Fibroblast of skin of left quadriceps (primary cell): Measurements from ENCODE around the gene PANK3.
"Not testable (repeated sequence)": the region's sequence is repeated elsewhere in the genome, so short reads cannot be mapped to it uniquely, and the experiment has no call there.

Experiments
- DNase-seq, 2 experiments: peaks; one replicate each; pipeline ENCODE4 v3.0.0-alpha.2; 2013; ENCODE audit warnings: low read depth in 2 of 2

Gene PANK3

DNA sequence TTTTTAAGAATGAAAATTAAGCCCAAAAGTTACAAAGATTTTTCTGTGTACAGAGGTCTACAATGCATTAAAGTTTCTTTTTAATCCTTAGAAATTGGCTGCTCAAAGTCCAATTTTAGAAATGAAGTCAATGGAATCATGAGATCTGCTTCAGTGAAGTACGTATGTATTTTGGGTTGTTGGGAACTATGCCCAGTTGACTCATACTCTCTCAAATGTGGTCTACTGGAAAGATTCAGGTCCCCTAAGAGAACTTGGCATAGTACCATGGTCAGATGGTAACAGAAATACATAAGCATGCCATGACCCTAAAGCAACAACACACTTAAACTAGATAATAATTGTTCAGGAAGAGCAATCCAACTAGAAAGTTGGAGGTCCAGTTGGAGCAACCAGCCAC lies 27.0 kb downstream of the PANK3 start:
- DNase-seq, result peak; percentile 79 to 82

DNA sequence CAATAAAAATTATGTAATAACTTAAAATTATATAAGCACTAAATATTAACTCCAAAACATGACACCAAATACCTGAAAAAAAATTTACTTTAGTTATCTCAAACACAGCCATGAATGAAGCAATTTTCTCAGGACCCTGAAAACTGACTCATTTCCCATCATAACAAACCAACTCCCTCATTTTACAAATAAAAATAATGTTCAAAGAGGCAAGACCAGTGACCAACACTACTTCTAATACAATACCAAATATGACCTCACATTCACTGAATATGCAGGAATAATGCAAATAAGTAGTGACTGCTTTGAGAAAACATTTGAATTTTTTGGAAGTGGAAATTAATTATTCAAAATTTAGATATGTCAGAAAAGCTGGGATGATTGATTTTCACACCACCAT lies 28.5 kb downstream of the PANK3 start:
- DNase-seq, result no peak

DNA sequence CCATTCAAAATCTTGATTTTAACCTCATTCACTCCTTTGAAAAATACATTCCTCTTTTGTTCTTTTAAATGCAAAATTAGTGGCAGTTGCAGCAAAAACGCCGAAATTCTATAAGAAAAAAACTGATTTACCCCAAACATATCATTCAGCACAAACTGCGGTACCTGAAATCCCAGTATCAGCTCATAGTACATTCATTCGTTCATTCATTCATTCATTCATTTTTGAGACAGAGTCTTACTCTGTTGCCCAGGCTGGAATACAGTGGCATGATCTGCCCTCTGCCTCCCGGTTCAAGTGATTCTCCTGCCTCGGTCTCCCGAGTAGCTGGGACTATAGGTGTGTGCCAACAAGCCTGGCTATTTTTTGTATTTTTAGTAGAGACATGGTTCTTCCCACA lies 29.6 kb downstream of the PANK3 start:
- no peak for DNase-seq

DNA sequence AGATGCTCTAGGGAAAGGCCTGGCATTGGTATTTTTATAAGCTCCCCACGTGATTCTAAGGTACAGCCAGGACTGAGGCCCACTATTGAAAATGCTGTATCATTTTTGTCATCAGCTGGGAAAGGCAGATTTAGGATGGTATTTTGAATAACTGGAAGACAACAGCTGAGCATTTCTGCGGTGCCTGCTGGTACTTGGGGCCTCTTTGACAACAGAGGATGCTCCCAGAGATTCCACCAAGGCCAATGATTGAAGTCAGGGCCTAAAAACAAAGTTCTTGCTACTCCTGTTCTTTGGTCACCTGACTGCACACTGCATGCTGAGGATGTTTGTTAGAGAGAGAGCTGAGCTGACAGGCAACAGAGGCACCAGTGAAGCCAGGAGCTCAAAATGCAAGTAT lies 42.0 kb downstream of the PANK3 start:
- no peak for DNase-seq

DNA sequence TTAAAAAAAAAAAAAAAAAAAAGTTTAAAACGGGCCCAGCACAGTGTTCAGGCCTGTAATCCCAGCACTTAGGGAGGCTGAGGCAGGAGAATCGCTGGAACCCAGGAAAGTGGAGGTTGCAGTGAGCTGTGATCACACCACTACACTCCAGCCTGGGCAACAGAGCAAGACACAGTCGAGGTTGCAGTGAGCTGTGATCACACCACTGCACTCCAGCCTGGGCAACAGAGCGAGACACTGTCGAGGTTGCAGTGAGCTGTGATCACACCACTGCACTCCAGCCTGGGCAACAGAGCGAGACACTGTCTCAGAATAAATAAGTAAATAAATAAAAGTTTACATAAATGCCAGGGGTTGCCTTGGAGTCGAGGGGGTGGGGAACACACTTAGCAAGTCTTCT lies 44.8 kb downstream of the PANK3 start:
- not testable (repeated sequence) for DNase-seq

DNA sequence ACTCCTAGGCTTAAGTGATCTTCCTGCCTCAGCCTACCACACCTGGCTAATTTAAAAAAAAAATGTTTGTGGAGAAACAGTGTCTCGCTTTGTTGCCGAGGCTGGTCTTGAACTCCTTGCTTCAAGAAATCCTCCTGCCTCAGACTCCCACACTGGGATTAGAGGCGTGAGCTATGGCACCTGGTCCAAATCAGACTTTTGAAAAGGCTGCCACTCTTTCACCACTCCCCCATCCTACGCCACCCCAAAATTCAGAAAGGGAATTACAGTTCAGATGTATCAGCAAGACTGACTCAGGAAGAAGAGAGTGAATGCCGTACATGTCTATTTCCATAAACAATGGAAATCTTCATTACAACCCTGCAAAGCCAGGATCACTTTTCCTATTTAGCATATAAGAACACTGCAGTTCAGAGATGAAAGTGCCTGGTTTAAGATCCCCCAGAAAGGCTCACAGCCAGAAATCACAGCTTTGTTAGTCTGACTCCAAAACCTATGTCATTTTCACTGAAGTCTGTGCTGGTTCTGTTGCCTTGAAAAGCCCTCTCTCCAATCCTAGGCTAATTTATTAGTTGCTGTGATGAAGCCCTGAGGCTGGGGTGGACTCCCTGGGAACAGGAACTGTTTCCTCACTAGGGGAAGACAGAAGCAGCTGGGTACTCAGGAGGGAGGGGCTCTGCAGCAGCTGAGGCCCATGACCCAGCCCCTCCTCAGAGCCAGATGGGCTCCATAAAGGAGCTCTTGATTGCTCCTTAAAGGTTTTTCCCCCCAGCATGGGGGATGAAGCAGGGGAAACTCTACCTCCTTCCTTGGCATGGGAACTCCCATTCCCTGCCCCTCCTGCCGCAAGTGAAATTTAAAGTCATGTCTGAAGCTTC lies 46.9 kb downstream of the PANK3 start:
- DNase-seq, result no peak

DNA sequence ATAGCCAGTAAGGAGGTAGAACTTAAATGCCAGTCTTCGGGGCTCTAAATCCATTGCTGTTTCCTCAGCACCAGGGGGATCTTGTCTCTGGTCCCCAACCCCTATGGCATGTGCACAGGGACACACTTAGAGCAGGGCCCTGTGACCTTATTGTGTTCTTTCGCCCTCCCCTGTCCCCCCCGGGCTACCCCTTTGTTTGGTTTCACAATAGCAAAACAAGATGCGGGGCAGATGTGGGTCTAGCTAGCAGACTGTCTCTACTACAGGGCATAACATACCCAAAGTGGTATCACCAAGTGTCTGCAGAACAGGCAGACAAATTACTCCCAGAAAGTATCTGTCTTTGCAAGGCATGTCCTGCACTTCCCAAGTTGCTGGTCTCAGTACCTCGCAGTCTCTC lies 48.0 kb downstream of the PANK3 start:
- DNase-seq, result no peak

DNA sequence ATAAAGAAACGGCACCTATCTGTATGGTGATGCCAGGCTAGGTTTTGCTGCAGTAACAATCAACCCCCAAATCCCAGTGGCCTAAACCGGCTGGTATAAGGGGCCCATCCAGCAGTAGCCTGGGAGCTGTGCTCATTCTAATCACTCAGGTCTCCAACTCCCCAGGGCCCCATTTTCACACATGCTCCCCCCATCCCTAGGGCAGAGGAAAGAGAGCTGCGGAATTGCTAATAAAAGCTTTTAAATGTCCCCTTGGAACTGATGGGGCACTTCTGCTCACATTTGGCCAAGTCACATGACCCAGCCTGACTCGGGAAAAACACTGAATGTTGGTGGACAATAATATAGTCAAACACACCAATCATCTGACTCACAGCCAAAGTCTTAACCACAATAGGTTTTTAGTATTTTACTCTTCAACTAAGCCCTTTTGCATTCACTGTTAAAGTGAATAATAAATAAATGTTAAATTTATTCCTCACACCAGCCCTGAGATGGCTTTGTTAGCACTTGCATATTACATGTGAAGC lies 48.5 kb downstream of the PANK3 start:
- DNase-seq, result no peak

DNA sequence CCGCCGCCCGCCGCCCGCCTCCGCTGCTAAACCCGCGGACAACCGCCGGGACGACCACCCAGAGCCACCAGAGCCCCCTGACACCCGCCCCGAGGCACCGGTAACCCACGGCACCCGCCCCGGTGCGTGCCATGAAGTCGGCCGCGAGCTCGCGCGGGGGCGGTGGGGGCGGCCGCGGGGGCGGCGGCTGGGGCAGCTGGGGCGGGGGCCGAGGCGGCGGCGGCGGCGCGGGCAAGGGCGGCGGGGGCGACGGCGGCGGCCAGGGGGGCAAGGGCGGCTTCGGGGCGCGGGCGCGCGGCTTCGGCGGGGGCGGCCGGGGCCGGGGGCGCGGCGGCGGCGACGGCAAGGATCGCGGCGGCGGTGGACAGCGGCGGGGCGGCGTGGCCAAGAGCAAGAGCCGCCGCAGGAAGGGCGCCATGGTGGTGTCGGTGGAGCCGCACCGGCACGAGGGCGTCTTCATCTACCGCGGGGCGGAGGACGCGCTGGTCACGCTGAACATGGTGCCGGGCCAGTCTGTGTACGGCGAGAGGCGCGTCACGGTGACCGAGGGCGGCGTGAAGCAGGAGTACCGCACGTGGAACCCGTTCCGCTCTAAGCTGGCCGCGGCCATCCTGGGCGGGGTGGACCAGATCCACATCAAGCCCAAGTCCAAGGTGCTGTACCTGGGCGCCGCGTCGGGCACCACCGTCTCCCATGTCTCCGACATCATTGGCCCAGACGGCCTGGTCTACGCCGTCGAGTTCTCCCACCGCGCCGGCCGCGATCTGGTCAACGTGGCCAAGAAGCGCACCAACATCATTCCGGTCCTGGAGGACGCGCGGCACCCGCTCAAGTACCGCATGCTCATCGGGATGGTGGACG lies 49.6 kb downstream of the PANK3 start:
- DNase-seq, result no peak

DNA sequence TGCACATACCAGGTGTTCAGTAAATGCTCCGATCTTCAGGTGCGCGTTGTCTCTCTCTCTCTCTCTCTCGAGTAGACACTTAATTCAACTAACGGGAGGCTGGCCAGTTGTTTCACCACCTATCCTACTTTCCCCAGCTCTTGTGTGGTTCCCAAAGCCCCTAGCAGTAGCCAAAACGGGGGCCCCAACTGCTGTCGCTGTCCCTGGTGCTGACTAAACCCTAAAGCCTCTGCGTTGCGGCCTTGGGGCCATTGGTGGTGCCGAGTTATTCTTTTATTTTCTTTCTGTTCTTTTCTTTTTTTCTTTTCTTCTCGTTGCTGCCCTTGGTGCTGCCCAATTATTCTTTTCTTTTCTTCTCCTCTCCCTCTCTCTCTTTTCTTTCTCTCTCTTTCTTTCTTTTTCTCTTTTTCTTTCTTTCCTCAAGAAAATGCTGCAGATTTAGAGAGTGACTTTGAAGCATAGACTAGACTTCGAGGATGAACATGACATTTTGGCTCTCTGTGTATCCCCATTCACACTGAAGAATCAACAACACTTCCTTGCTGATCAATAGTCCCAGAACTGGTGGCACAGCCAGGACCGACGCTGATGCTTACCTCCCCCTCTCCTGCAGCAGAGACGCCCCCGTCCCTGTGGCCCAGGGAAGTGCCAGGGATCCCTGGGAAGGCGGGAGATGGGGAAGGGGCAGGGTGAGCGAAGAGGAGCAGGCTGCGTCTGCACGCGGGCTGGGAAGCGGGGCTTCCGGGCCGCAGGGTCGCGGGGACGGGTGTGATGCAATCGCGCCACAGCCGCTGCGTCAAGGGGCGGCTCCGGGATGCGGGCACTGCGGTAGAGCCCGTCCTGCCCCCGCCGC lies 50.4 kb downstream of the PANK3 start, which contains the start of gene FBLL1:
Gene FBLL1 (plus strand): TSS at position 785 of the 853 bp plus-strand sequence. CDS start 200 bp downstream, outside the sequence.
- DNase-seq, result peak; percentile 10 to 13

DNA sequence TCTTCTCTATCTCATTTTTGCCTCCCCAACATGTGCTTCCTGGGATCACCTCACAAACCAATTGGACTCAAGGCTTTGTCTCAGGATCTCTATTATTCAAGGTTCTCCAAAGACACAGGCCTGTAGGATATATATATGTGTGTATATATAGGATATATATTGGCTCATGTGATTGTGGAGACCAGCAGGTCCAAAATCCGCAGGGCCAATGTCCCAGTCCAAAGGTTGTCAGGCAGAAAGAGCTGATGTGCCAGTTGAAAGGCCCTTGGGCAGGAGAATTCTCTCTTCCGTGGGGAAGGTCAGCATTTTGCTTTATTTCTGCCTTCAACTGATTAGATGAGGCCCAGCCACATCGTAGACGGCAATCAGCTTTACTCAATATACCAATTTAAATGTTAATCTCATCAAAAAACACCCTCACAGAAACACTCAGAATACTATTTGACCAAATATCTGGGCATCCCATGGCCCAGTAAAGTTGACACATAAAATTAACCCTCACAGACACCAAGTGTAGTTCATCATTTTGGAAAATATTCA lies 51.3 kb downstream of the PANK3 start:
- no peak for DNase-seq

DNA sequence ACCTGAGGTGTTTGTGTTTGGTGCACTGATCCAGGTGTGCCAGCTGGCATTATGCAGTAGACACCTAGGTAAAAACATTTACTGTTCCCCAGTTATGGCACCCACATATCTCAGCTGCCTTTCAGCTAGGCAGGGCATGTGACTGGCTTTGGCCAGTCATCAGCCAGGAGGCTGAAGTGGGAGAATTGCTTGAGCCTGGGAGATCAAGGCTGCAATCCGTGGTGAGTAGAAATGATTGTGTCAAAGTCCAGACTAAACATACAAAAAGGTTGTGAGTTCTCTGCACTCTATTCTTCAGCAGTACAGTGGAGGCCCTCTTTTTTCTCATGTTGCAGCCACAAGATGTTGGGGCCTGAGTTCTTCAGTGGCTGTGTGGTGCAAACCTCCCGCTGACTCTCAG lies 53.3 kb downstream of the PANK3 start:
- DNase-seq, result no peak

DNA sequence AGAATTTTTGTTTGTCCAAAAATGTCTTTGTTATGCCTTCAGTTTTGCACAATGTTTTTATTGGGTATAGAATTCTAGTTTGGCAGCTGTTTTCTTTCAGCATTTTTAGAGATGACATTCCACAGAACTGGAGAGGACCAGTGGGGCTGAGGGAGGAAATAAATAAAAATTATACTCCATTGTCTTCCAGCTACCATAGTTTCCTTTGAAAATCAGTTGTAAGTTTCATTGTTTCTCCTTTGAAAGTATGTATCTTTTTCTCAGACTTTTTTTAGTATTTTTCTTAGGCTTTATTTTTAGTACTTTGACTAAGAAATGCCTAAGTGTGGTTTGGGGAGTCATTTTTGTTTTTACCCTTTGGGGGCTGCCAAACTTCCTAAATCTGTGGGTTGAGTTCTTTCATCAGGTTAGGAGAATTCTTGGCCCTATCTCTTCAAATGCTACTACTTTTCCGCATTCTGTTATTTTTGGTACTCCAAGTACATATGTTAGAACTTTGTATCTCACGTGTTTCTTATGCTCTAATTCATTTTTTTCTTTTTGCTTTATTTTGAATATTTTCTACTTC lies 65.2 kb downstream of the PANK3 start:
- DNase-seq, result no peak

DNA sequence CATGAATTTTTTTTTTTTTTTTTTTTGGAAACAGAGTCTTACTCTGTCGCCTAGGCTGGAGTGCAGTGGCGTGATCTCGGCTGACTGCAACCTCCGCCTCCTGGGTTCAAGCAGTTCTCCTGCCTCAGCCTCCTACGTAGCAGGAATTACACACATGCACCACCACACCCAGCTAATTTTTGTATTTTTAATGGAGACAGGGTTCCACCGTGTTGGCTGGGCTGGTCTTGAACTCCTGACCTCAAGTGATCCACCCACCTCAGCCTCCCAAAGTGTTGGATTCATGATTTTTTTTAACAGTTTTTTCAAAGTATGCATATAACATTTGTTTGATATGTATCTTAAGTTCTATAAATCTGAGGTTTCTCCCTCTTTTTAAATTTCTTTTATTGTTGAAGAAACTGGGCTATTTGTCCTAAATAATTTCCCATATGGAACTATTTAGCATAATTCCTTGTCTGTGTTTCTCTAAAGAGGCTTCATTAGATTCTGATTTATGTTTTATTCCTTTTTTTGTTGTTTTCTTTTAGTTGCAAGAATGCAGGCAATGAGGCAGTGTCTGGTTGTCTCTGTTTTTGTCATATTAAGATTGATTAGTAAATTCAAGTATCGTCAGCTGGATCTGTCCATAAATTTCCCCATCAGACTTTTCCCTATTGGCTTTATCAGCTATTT lies 76.5 kb downstream of the PANK3 start:
- no peak for DNase-seq
